GM12891 (cell line): ENCODE results near the gene NOC4L.
A peak's percentile ranks its signal among the peaks of the same experiment; 100 is the strongest.

Experiments used
- DNase-seq: peaks from one replicate; pipeline ENCODE4 v3.0.0; 2011; ENCODE audit warnings: low spot score; ENCODE audit not compliant: insufficient read length
- FAIRE-seq: peaks from 2 replicates; lab custom pipeline; 2011; peaks lifted over from hg19 to GRCh38; lab: Jason Lieb, UNC
- PAX5 ChIP-seq: IDR thresholded peaks from 2 replicates; pipeline ENCODE4 v1.6.1; 2011; ENCODE audit warnings: low read length, moderate library complexity, mild to moderate bottlenecking; ENCODE audit not compliant: insufficient read depth, severe bottlenecking
- POLR2A ChIP-seq: IDR thresholded peaks from 2 replicates; pipeline ENCODE4 v1.6.1; 2011; ENCODE audit warnings: low read depth, low read length, control low read depth
- POLR2AphosphoS5 ChIP-seq: IDR thresholded peaks from 2 replicates; pipeline ENCODE4 v1.6.1; 2011; ENCODE audit warnings: low read depth, low read length, control low read depth
- POU2F2 ChIP-seq: IDR thresholded peaks from 2 replicates; pipeline ENCODE4 v1.6.1; 2011; ENCODE audit warnings: low read depth, mild to moderate bottlenecking, control low read depth, low read length, moderate library complexity
- SPI1 ChIP-seq: IDR thresholded peaks from 2 replicates; pipeline ENCODE4 v1.6.1; 2011; ENCODE audit warnings: low read depth, low read length, control low read depth
- TAF1 ChIP-seq: IDR thresholded peaks from 2 replicates; pipeline ENCODE4 v1.6.1; 2011; ENCODE audit warnings: low read depth, low read length, control low read depth

Gene NOC4L

DNA sequence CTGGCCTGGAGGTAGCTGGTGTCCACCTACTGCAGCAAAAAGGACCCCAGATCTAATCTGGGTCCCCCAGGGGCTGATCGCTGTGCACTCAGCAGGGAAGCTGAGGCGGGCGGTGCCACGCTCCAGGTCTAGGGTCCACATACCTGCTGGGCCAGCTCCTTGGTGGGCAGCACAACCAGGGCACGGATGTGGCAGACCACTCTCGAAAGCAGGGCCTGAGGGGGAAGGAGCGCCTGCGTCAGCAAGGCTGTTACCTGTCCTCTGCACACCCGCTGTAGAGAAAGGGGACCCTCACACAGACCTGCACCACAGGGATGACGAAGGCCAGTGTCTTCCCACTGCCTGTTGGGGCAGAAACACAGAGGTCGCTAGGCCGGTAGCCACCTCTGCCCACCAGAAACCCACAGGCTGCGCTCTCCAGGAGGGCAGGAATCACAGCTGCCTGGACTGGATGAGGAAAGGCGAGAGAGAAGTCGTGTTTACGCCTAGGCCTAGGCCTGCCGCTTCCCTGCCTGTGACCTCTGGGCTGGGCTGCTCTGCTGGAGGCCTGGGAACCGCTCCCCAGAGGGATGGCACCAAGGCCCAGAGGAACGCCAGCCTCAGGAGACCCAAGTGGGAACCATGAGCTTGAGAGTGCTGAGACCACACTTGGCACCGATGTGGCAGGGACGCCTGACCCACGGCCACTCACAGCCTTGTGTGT is 2.1 kb upstream of the NOC4L start:
- DNase-seq: no peak
- FAIRE-seq: no peak
- TF ChIP-seq TAF1 (no peak), SPI1 (no peak), POLR2AphosphoS5 (no peak), PAX5 (no peak), POLR2A (no peak), POU2F2 (no peak)

DNA sequence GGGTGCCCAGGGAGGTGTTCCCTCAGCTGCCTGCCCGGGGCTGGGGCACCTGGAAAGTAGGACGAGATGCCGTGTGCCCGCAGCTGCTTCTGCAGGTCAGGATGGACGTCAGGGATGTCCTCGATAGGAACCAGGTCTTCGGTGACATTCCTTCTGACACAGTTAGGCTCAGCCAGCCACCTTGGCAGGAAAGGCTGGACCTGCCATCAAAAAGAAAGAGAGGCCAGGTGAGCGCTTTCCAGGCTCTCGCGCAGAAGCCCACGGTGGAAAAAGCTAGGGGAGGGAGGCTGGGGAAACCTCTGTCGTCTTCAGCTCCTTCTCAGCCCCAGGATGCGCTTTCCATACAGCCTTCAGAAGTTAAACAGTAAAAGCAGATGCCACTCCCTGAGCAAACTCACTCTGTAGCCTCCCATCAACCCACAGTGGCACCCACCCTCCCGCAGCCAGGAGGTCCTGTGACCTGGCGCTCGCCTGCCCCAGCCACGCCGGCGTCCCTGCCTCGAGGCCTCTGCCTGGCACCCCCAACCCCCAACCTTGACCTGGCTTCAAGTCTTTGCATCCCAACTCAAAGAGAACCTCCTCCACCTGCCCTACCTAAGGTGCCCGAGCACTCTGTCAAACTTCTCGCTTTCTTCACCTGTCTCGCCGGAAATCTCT is 1.4 kb upstream of the NOC4L start:
- FAIRE-seq (no peak), DNase-seq (no peak)
- no peak for TF ChIP-seq POU2F2
- no peak for TF ChIP-seq TAF1
- TF ChIP-seq PAX5: no peak
- no peak for TF ChIP-seq SPI1
- TF ChIP-seq POLR2AphosphoS5: no peak
- TF ChIP-seq POLR2A: no peak

DNA sequence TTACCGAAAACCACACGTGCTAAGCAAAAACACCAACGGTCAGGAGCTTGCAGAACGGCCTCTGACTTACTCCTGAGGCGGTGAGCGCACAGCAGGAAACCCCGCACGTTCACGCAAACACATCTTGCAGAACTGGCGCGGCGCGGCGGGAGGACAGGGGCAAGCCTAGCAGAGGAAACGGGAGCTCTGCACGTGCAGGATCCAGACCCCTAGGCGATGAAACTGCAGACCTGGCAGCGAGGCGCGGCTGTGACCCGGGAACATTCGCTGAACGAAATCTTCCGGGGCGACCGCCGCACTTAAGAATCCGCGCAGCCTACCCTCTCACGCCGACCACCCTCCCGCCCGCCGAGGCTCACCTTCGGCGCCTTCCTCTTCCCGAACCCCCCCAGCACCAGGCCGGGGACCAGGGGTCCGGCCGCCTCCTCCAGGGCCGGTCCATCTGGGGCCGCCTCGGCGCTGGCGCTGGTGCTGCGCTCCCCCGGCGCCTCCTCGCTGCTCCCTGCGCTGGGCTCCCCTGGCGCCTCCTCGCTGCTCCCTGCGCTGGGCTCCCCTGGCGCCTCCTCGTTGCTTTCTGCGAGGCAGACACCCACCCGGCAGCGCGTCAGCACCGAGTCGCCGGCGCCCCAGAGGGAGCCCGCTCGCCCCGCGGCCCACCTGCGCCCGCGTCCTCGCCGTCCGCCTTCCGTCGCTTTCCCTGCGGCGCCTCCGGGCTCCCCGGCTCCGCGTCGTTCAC is 753 bp upstream of the NOC4L start:
- TF ChIP-seq TAF1: no peak
- no peak for TF ChIP-seq PAX5
- TF ChIP-seq POLR2AphosphoS5: no peak
- no peak for TF ChIP-seq POU2F2
- TF ChIP-seq SPI1: no peak
- no peak for TF ChIP-seq POLR2A
- DNase-seq: no peak
- peak; percentile 55 for FAIRE-seq

DNA sequence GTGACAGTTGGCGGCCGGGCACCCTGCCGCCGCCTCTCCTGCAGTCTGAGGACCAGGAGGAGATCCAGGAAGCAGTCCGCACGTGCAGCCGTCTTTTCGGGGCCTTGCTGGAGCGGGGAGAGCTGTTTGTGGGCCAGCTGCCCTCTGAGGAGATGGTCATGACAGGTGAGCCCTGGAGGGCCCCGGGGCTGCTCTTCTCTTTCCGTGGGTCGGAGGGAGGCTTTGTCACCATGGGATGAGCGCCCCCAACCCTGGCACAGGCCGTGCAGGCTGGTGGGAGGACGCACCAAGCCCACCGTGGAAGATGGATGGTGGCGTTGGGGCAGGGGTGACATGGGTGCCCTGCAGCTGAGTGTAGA is 532 bp downstream of the NOC4L start:
- TF ChIP-seq PAX5 (no peak), TAF1 (no peak), SPI1 (no peak)
- DNase-seq: no peak
- FAIRE-seq: peak; percentile 40

DNA sequence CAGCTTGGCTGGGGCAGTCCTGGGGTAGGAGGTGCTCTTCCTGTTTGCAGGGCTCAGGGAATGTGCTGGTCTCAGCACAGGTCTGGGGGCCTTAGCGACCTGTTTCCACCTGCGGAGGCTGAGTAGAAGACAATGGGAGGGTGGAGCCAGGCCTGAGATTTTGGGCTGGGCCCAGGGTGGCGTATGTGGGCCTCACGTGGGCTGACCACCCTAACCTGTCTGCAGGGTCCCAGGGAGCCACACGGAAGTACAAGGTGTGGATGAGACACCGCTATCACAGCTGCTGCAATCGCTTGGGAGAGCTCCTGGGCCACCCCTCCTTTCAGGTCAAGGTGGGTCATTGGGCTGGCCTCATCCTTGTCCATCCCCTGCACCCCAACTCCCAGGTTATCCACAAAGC is 1.1 kb downstream of the NOC4L start:
- DNase-seq: no peak
- FAIRE-seq: no peak
- no peak for TF ChIP-seq POU2F2
- TF ChIP-seq TAF1: no peak
- no peak for TF ChIP-seq PAX5
- no peak for TF ChIP-seq POLR2AphosphoS5
- no peak for TF ChIP-seq POLR2A

DNA sequence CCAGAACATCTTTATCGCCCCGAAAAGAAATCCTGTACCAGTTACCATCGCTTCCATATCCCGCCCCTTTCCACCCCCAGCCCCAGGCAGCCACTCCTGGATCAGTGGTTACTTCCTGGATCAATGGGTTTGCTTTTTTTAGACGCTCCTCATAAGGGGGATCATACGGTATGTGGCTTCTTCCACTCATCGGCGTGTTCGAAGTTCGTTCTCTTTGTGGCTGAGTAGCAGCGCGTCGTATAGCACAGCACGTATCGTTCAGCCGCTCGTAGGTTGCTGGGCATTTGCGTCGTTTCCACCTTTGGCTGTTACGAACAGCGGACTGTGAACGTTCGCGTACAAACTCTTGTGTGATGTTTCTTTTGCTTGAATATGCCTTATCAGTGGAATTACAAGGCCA is 1.8 kb downstream of the NOC4L start:
- TF ChIP-seq SPI1: no peak
- no peak for TF ChIP-seq POLR2A
- TF ChIP-seq PAX5: no peak
- FAIRE-seq: no peak
- no peak for DNase-seq

DNA sequence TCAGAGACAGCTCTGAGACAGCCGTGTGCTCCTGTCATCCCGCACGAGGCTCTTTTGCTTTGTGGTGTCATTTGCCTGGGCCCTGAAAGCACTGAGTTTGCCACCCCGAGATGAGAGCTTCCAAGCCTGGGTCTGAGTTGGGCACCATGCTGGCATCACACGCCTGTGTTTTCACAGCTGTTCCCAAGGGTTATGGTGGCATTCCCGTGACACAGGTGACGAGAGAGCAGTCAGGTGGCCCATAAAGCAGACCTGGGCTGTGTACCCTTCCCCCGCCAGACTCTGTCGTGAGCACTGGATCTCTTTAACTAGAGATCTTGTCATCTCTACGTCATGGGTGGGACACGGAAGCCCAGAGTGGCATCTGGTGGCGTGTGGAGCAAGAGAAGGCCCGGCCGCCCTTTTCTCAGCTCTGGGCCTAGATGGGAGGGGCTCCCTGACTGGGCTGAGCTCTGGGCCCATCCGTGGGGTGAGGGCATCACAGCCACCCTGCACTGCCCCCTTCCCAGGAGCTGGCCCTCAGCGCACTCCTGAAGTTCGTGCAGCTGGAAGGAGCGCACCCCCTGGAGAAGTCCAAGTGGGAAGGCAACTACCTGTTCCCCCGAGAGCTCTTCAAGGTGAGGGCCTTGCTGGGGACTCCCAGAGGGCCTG is 2.6 kb downstream of the NOC4L start:
- TF ChIP-seq POLR2AphosphoS5 (no peak), POLR2A (no peak), PAX5 (no peak)
- FAIRE-seq (no peak), DNase-seq (no peak)

DNA sequence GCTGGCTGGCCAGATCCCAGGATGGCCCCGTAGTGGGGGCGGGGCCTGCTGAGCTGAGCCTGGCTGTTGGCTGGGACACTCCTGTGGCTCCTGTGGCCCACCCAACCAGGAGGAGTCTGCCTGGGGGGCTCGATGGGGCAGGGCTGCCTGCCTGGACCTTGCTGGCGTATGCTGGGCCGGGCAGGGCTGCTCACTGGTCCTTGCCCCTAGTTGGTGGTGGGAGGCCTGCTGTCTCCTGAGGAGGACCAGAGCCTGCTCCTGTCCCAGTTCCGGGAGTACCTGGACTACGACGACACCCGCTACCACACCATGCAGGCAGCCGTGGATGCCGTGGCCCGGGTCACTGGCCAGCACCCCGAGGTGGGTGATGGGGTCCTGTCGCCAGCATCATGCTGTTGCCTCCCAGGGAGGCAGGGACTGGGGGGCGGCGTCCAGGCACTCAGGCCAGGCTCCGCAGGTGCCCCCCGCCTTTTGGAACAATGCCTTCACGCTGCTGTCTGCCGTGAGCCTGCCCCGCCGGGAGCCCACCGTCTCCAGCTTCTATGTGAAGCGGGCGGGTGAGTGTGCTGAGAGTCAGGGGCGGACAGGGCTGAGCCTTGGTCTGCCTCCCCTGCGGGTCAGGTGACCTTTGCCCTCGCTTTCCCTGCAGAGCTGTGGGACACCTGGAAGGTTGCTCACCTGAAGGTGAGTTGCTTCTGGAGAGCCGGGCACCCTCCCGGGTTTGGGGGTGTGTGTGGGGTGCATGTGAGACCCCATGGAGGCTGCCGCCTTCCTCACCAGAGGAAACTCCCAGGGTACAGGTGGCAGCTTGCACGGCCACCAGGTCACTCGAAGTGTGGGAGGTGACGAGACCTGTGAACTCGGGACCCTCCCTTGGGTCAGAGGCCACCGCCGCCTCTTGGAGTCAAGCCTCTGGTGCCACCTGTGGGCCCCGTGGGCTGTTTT is 3.4 kb downstream of the NOC4L start:
- TF ChIP-seq SPI1: no peak
- no peak for TF ChIP-seq POLR2AphosphoS5
- TF ChIP-seq PAX5: no peak
- no peak for TF ChIP-seq TAF1
- no peak for TF ChIP-seq POLR2A
- TF ChIP-seq POU2F2: no peak
- FAIRE-seq (no peak), DNase-seq (no peak)
